OCI-LY3 (cell line): Measurements from ENCODE around the gene EARS2.

ENCODE experiments used
- H2AFZ ChIP-seq: fragments of 200-600, 300-600 bp; shearing (Covaris generic); 2 replicates; pipeline ENCODE4 v1.6.0; 2014; ENCODE audit warnings: antibody characterized with exemption, low read depth, low read length
- H3K27ac ChIP-seq: fragments of 200-600, 300-600 bp; sonication (generic); 2 replicates; pipeline ENCODE4 v1.5.1; 2014; ENCODE audit warnings: mild to moderate bottlenecking, low read length, moderate library complexity, mixed read lengths
- H3K27me3 ChIP-seq: fragments of 200-600, 300-600 bp; sonication (generic); 2 replicates; pipeline ENCODE4 v1.6.1; 2014; ENCODE audit warnings: low read depth, low read length, mixed read lengths
- H3K36me3 ChIP-seq: fragments of 200-600, 300-600 bp; sonication (generic); replicated peaks from 2 replicates; pipeline ENCODE3; 2014; ENCODE audit warnings: low read depth, low read length, mixed read lengths
- H3K4me1 ChIP-seq: fragments of 300-600, 200-600 bp; sonication (generic); 2 replicates; pipeline ENCODE4 v1.6.1; 2014; ENCODE audit warnings: low read length, mixed read lengths
- H3K4me2 ChIP-seq: fragments of 200-600, 300-600 bp; sonication (generic); 2 replicates; pipeline ENCODE4 v1.6.1; 2014; ENCODE audit warnings: low read length, mixed read lengths
- H3K4me3 ChIP-seq: fragments of 300-600, 200-600 bp; sonication (generic); 2 replicates; pipeline ENCODE4 v1.5.1; 2014; ENCODE audit warnings: antibody characterized with exemption, mild to moderate bottlenecking, low read length, moderate library complexity
- H3K79me2 ChIP-seq: fragments of 300-600, 200-600 bp; shearing (Covaris generic); 2 replicates; pipeline ENCODE4 v1.6.1; 2014; ENCODE audit warnings: mild to moderate bottlenecking, low read length, mixed read lengths
- H3K9ac ChIP-seq: fragments of 300-600, 200-600 bp; shearing (Covaris generic); 2 replicates; pipeline ENCODE4 v1.6.0; 2014; ENCODE audit warnings: mild to moderate bottlenecking, low read length, moderate library complexity
- H3K9me3 ChIP-seq: fragments of 200-600, 300-600 bp; shearing (Covaris generic); 2 replicates; pipeline ENCODE4 v1.6.1; 2014; ENCODE audit warnings: low read length, mixed read lengths; ENCODE audit not compliant: insufficient read depth
- H4K20me1 ChIP-seq: fragments of 200-600, 300-600 bp; sonication (generic); 2 replicates; pipeline ENCODE4 v1.6.1; 2016; ENCODE audit warnings: low read length, mixed read lengths; ENCODE audit not compliant: insufficient read depth
- EZH2phosphoT487 ChIP-seq: fragments of 200-600 bp; shearing (Covaris generic); IDR thresholded peaks from 2 replicates; pipeline ENCODE4 v1.6.1; 2018; ENCODE audit warnings: antibody characterized with exemption, mixed run types, low read depth
- TF ChIP-seq, protein P1 (sequence below): fragments of 200-600, 300-600 bp; sonication (generic); IDR thresholded peaks from 2 replicates; pipeline ENCODE4 v1.5.1; 2014; ENCODE audit warnings: antibody characterized with exemption, low read length, low read depth

EARS2 gene

DNA sequence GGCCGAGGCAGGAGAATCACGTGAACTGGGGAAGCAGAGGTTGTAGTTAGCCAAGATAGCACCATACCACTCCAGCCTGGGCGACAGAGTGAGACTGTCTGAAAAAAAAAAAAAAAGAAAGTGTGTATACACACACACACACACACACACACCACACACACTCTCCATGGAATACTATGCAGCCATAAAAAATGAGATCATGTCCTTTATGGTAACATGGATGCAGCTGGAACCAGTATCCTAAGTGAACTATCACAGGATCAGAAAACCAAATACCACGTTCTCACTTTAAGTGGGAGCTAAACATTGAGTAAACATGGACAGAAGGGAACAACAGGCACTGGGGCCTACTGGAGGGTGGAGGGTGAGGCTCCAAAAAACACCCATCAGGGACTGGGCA is 22.2 kb upstream of the EARS2 start:
- no peak overlapping the region for H2AFZ ChIP-seq
- no peaks in the 10 kb centered on the region for H3K79me2 ChIP-seq
- no peak overlapping the region for H3K27ac ChIP-seq
- H3K4me1 ChIP-seq, result no peaks in the 10 kb centered on the region
- no peaks in the 10 kb centered on the region for H3K9me3 ChIP-seq
- no peak overlapping the region for H3K9ac ChIP-seq
- TF ChIP-seq EZH2phosphoT487, result no peak
- no peaks in the 10 kb centered on the region for H4K20me1 ChIP-seq
- H3K4me3 ChIP-seq, result no peak overlapping the region
- H3K27me3 ChIP-seq, result no peaks in the 10 kb centered on the region
- no peak overlapping the region for H3K4me2 ChIP-seq
- peaks cover 34% of the 10 kb centered on the region for H3K36me3 ChIP-seq

DNA sequence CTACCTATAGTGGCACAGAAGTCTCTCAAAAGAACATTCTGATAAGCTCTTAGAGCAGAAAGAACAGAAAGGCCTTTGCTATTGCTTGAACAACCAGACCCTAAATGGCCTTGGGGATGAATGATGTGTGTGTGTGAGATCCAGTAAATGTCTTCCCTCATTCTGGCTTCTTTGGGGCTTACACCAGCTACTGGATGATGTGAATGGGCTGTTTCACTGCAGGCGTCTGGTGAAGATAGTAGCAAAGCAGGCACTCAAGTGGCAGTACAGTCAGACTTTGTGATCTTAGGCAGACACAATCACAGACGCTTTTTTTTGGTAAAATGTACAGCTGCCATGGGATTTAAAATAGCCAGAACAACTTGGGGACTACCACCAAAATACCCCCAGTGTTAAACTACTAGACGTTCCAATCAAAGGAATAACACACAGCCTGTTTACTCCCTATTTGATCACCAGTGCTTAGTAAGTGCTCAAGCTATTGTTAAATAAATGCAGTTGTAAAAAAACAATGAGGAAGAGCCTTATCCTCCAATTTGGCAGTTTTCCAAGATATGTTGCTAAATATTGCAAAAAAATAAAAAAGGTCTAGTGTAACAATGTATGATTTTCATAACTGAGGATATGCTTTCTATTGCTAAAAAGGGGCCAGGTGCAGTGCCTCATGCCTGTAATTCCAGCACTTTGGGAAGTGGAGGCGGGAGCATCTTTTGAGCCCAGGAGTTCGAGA is 21.1 kb upstream of the EARS2 start:
- H3K79me2 ChIP-seq, result no peaks in the 10 kb centered on the region
- no peak overlapping the region for H3K27ac ChIP-seq
- no peaks in the 10 kb centered on the region for H3K9me3 ChIP-seq
- H3K36me3 ChIP-seq, result peaks cover 35% of the 10 kb centered on the region
- H3K4me1 ChIP-seq, result no peaks in the 10 kb centered on the region
- H3K4me3 ChIP-seq, result no peak overlapping the region
- TF ChIP-seq EZH2phosphoT487, result no peak
- TF ChIP-seq, protein P1, sequence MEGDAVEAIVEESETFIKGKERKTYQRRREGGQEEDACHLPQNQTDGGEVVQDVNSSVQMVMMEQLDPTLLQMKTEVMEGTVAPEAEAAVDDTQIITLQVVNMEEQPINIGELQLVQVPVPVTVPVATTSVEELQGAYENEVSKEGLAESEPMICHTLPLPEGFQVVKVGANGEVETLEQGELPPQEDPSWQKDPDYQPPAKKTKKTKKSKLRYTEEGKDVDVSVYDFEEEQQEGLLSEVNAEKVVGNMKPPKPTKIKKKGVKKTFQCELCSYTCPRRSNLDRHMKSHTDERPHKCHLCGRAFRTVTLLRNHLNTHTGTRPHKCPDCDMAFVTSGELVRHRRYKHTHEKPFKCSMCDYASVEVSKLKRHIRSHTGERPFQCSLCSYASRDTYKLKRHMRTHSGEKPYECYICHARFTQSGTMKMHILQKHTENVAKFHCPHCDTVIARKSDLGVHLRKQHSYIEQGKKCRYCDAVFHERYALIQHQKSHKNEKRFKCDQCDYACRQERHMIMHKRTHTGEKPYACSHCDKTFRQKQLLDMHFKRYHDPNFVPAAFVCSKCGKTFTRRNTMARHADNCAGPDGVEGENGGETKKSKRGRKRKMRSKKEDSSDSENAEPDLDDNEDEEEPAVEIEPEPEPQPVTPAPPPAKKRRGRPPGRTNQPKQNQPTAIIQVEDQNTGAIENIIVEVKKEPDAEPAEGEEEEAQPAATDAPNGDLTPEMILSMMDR, result no peak
- no peak overlapping the region for H2AFZ ChIP-seq
- no peak overlapping the region for H3K9ac ChIP-seq
- no peaks in the 10 kb centered on the region for H4K20me1 ChIP-seq
- H3K4me2 ChIP-seq, result no peak overlapping the region
- no peaks in the 10 kb centered on the region for H3K27me3 ChIP-seq

DNA sequence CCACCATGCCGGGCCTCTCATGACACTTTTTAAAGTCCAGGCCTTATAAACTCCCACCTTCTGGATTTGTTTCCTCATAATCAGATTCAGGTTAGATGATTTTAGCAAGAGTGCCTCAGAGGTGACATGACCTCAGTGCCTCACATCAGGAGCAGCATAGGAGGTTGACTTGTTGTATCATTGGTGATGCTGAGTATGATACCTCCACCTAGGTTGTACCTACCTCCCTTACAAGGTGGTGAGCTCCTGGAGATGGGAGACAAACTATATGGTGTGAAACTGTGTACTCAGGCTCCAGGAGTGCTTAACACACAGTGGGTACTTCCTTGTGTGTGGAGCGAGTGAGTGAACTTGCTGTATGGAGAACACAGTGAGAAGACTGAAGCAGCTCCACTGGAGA is 20.3 kb upstream of the EARS2 start:
- H3K27me3 ChIP-seq, result no peaks in the 10 kb centered on the region

DNA sequence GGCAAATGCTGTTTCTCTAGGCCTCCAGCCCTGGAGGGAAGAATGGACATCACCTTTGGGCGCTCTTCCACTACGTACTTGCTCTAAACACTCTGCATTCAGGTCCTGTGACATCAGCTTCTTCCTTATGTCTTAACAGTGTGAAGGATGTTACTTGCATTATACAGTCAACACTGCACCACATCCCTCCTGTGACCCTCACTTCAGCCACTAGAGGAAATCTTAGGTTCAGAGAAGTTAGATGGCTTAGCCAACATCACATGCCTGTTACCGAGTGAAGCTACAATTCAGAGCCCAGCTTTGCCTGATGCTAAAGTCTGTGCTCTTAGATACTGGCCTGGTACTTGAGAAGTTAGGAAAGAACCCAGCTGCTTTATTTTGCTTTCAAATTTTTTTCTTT is 18.7 kb upstream of the EARS2 start:
- TF ChIP-seq EZH2phosphoT487, result no peak
- TF ChIP-seq, protein P1, result no peak
- Histone ChIP-seq H3K9me3 (no peaks in the 10 kb centered on the region), H3K4me1 (peaks cover 13% of the 10 kb centered on the region), H3K4me3 (no peak overlapping the region), H3K9ac (no peak overlapping the region), H3K27me3 (no peaks in the 10 kb centered on the region), H3K4me2 (no peak overlapping the region), H2AFZ (no peak overlapping the region), H3K79me2 (no peaks in the 10 kb centered on the region), H3K36me3 (peaks cover 37% of the 10 kb centered on the region), H3K27ac (no peak overlapping the region), H4K20me1 (no peaks in the 10 kb centered on the region)

More for the DNA sequence above, 20.3 kb upstream of the EARS2 start:
- Histone ChIP-seq H3K27ac (no peak overlapping the region), H3K36me3 (peaks cover 36% of the 10 kb centered on the region), H4K20me1 (no peaks in the 10 kb centered on the region), H3K9ac (no peak overlapping the region), H2AFZ (no peak overlapping the region), H3K4me1 (no peaks in the 10 kb centered on the region), H3K4me2 (no peak overlapping the region), H3K4me3 (no peak overlapping the region), H3K79me2 (no peaks in the 10 kb centered on the region), H3K9me3 (no peaks in the 10 kb centered on the region)
- TF ChIP-seq, protein P1, result no peak
- TF ChIP-seq EZH2phosphoT487, result no peak
